RWPE2 (cell line): Measurements from ENCODE around the gene TRIP4.

Experiments
- ATAC-seq: fragments of 200-7000 bp; cut with Tn5 transposase; 3 replicates; pipeline ENCODE4 v1.9.1; 2021; ENCODE audit warnings: low read depth
- DNase-seq: peaks from one replicate; pipeline ENCODE4 v3.0.0-alpha.2; 2020; ENCODE audit warnings: low spot score
- H3K27ac ChIP-seq: fragments of 450-650 bp; 2 replicates; pipeline ENCODE4 v1.5.1; 2017; ENCODE audit warnings: mild to moderate bottlenecking; ENCODE audit not compliant: poor library complexity, severe bottlenecking
- H3K27me3 ChIP-seq: fragments of 250-450 bp; sonication (Bioruptor Pico); 2 replicates; pipeline ENCODE4 v1.5.1; 2021; ENCODE audit warnings: mild to moderate bottlenecking, moderate library complexity; ENCODE audit not compliant: insufficient read depth, poor library complexity, severe bottlenecking
- H3K36me3 ChIP-seq: fragments of 250-450 bp; sonication (Bioruptor Pico); 2 replicates; pipeline ENCODE4 v1.5.1; 2020; ENCODE audit warnings: low read depth, mild to moderate bottlenecking, moderate library complexity
- H3K4me1 ChIP-seq: fragments of 250-450 bp; sonication (Bioruptor Pico); 2 replicates; pipeline ENCODE4 v1.5.1; 2021; ENCODE audit warnings: mild to moderate bottlenecking, moderate library complexity; ENCODE audit not compliant: insufficient read depth, poor library complexity, severe bottlenecking
- H3K4me3 ChIP-seq: fragments of 250-450 bp; sonication (Bioruptor Pico); 2 replicates; pipeline ENCODE4 v1.5.1; 2021; ENCODE audit warnings: mild to moderate bottlenecking, moderate library complexity; ENCODE audit not compliant: severe bottlenecking
- H3K9me3 ChIP-seq: fragments of 250-450 bp; sonication (Bioruptor Pico); 2 replicates; pipeline ENCODE4 v1.5.1; 2021; ENCODE audit warnings: mild to moderate bottlenecking, moderate library complexity; ENCODE audit not compliant: severe bottlenecking
- TF ChIP-seq, protein P1 (sequence below): fragments of 450-650 bp; IDR thresholded peaks from one replicate; pipeline ENCODE4 v1.5.1; 2017; ENCODE audit warnings: mild to moderate bottlenecking, moderate library complexity; ENCODE audit not compliant: poor library complexity, severe bottlenecking

The TRIP4 gene

DNA sequence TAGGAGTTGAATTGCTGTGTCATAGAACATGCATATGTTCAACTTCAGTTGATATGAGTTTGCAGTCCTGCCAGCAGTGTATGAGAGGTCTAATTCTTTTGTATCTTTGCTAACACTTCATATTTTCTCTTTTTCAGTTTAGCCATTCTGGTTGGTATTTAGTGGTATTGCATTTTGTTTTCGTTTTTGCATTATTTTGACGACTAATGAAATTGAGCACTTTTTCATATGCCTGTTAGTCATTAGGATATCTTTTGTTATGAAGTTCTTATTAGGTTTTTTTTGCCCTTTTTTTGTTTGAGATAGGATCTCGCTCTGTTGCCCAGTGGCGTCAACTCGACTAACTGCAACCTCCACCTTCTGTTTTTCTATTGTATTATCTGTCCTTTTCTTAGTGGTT is 9.2 kb downstream of the TRIP4 start:
- TF ChIP-seq, protein P1, sequence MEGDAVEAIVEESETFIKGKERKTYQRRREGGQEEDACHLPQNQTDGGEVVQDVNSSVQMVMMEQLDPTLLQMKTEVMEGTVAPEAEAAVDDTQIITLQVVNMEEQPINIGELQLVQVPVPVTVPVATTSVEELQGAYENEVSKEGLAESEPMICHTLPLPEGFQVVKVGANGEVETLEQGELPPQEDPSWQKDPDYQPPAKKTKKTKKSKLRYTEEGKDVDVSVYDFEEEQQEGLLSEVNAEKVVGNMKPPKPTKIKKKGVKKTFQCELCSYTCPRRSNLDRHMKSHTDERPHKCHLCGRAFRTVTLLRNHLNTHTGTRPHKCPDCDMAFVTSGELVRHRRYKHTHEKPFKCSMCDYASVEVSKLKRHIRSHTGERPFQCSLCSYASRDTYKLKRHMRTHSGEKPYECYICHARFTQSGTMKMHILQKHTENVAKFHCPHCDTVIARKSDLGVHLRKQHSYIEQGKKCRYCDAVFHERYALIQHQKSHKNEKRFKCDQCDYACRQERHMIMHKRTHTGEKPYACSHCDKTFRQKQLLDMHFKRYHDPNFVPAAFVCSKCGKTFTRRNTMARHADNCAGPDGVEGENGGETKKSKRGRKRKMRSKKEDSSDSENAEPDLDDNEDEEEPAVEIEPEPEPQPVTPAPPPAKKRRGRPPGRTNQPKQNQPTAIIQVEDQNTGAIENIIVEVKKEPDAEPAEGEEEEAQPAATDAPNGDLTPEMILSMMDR = no peak
- no peaks in the 10 kb centered on the region for H3K9me3 ChIP-seq

DNA sequence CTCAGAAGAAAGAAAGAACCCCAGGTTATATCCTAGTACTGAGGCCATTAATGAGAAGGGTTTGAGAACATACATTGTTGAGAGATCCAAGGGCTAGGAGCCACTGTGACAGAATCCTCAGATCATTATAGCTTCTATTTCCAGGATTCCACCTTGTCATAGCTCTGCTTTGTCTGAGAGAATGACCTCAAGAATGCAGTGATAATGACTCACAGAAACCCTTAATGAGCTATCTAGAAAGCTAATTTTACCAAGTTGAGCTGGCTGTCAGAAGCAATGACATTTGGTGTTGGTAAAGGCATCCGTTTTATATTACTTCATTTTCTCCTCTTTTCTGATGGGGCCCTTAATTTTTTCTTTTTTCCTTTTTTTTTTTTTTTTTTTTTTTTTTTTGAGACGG is 10.9 kb downstream of the TRIP4 start:
- H3K4me3 ChIP-seq = no peak overlapping the region
- no peaks in the 10 kb centered on the region for H3K27me3 ChIP-seq
- H3K9me3 ChIP-seq = no peaks in the 10 kb centered on the region
- H3K4me1 ChIP-seq = peaks cover 7% of the 10 kb centered on the region
- TF ChIP-seq, protein P1 = no peak
- H3K36me3 ChIP-seq = peaks cover 94% of the 10 kb centered on the region
- H3K27ac ChIP-seq = no peak overlapping the region
- ATAC-seq (no peak; the same call in 2 of the 3 replicates), DNase-seq (no peak)

More for the DNA sequence above, 9.2 kb downstream of the TRIP4 start:
- H3K4me1 ChIP-seq = peaks cover 7% of the 10 kb centered on the region
- H3K27me3 ChIP-seq = no peaks in the 10 kb centered on the region
- H3K4me3 ChIP-seq = no peak overlapping the region
- DNase-seq (no peak), ATAC-seq (no peak)
- no peak overlapping the region for H3K27ac ChIP-seq
- peaks cover 84% of the 10 kb centered on the region for H3K36me3 ChIP-seq

DNA sequence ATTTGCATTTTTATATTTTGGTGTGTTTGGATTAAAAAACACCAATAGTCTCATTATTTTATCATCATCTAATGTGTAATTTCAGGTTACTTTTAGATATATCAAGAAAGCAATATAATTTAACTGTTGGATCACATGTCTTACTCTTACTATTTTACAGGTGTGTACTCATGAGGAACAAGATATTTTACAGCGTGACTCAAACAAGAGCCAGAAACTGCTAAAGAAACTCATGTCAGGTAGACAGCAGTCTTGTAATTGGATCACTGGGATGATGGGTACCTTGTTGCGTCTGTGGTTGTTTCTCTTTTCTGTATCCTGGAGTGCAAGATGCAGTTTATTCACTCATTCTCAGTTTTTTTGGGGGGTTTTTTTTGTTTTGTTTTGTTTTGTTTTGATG is 12.9 kb downstream of the TRIP4 start:
- no peak for DNase-seq
- Histone ChIP-seq H3K4me1 (no peaks in the 10 kb centered on the region), H3K4me3 (no peak overlapping the region), H3K36me3 (peaks cover 92% of the 10 kb centered on the region), H3K27ac (no peak overlapping the region), H3K9me3 (no peaks in the 10 kb centered on the region), H3K27me3 (no peaks in the 10 kb centered on the region)
- TF ChIP-seq, protein P1 = no peak
- no peak for ATAC-seq

DNA sequence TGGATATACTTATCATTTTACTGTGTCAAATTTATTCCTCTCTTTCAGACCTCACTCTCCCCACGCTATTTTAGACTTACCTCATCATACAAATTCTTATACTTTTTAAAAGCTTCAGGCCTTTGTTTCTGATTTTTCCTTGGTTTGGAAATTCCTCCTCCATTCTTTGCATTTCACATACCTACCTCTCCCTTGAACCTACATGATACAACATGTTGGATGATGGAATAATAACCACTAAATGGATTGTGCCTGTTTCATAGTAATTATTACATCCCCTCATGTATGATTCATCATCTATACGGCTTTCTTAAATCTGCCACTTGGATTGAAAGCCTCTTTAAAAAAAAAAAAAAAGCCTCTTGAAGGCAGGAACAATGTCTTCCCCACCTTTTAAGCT is 24.6 kb downstream of the TRIP4 start:
- Histone ChIP-seq H3K4me1 (peaks cover 24% of the 10 kb centered on the region), H3K27ac (peak overlapping the region; percentile 93), H3K4me3 (no peak overlapping the region), H3K36me3 (peaks cover 86% of the 10 kb centered on the region), H3K27me3 (no peaks in the 10 kb centered on the region), H3K9me3 (no peaks in the 10 kb centered on the region)
- TF ChIP-seq, protein P1 = no peak
- ATAC-seq (peak; percentile 88), DNase-seq (no peak)

DNA sequence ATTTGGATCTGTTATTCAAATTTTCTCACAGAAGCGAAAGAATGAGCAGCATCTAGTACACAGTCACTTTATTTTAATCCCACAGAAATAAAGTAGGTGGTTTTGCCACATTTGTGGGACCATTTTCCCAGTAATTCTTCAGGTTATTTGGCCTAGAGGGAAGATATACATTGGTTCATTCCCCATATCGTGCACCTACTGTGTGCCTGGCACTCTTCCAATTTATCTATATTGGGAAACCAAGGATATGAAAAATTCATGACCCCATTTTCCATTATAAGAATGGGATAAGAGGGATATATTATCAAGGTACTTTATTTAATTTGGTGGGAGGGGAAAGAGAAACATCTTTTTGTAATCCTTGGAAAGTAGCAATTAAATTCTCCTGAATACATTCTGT is 35.1 kb downstream of the TRIP4 start:
- ATAC-seq = no peak
- Histone ChIP-seq H3K9me3 (no peaks in the 10 kb centered on the region), H3K4me3 (no peak overlapping the region), H3K27me3 (no peaks in the 10 kb centered on the region), H3K4me1 (no peaks in the 10 kb centered on the region), H3K27ac (no peak overlapping the region), H3K36me3 (peaks cover 85% of the 10 kb centered on the region)
- DNase-seq = no peak
- TF ChIP-seq, protein P1 = no peak
